GM10847 (cell line): ENCODE measurements around the gene RGS3.

Source experiments
- POLR2A ChIP-seq: IDR thresholded peaks from 2 replicates; pipeline ENCODE4 v1.6.1; 2011; ENCODE audit not compliant: insufficient read length; ENCODE audit errors: extremely low read depth

Gene RGS3

DNA sequence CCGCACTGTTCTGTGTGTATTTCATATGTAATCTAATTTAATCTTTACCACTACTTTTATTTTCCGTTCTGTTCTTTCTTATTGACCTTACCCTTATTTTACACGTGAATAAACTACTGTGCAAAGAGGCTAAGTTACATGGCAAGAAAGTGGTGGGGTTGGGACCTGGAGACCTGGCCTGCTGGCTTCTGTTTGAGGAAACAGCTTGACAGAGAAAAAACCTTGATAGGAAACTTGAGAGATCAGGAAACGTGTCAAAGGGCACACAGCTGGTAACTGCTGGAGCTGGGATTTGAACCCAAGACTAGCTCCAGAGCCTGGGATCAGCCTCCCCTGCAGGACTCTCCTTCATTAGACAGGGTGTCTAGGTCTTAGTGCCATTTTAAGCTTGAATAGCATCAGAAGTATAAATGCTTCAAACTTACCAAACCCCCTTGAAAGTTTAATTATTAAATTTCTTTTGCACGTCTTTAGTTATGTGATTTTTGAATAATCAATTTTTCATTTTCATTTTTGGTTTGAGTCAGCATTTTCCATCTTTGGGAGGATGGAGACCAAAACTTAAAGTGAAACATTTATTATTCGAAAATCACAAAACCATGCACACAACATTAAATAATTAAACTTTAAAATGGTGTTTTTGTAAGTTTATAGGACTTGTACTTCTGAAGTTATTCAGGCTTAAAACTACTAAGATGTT lies 129.5 kb downstream of the RGS3 start:
- no peak for TF ChIP-seq POLR2A

DNA sequence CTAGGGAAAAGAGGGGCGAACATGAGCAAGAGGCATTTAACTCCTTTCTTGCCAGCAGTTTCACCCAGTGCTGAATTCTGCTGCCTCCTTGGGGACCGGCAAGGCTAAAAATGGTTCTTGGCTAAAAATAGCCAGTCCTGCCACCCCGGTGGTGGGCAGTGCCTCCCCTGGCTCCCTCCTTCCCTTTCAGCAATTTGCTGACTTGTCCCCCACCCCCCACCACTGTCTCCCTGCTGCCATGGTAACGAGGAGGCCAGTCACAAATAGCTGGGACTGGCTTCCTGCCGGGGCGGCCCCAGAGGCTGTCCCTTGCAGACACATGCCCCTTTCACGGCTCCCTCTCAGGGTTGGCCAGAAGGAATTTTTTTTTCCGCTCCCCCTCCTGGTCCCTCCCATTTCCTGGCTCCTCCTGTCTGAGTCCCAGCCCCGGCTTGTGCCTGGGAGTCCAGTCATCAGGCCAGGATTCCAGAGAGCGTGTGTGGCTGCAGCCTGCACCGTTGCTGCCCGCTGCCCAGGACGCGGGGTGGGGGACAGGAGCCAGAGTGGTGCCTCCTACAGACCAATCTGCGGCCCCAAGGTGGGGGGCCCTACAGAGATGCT lies 130.3 kb downstream of the RGS3 start:
- no peak for TF ChIP-seq POLR2A

DNA sequence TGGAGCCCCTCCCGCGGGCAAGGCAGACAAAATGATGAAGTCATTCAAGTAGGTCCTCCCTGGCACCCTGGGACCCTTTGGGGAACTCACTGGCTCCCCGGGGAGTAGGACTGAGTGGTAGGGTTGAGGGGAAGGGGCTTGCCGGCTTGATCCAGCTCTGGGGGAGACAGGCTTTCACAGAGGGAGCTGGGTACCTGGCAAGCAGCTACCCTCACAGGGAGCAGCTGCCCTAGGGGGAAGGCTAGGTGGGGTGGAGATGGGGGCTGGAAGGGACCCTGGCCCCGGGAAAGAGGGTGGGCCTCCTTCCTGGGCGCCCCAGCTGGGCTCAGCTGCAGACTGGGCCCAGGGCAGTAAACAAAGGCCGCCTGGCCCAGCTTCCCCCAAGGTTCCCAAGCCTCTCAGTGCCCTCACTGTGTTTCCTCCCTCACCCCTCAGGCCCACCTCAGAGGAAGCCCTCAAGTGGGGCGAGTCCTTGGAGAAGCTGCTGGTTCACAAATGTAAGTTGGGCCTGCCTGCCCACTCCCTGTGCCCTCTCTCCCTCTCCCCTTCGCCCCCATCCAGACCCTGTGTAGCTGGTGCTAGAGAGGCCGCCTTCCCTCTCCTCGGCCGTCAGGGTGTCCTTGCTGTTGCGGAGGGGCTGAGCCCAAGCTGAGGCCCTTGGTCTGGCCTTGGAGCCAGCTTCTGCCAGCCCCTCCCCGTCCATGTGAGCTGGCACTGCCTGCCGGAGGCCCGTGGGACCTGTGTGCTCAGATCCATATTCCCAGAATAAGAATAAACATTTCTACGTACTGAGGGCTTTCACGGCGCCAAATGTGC lies 131.2 kb downstream of the RGS3 start:
- no peak for TF ChIP-seq POLR2A

DNA sequence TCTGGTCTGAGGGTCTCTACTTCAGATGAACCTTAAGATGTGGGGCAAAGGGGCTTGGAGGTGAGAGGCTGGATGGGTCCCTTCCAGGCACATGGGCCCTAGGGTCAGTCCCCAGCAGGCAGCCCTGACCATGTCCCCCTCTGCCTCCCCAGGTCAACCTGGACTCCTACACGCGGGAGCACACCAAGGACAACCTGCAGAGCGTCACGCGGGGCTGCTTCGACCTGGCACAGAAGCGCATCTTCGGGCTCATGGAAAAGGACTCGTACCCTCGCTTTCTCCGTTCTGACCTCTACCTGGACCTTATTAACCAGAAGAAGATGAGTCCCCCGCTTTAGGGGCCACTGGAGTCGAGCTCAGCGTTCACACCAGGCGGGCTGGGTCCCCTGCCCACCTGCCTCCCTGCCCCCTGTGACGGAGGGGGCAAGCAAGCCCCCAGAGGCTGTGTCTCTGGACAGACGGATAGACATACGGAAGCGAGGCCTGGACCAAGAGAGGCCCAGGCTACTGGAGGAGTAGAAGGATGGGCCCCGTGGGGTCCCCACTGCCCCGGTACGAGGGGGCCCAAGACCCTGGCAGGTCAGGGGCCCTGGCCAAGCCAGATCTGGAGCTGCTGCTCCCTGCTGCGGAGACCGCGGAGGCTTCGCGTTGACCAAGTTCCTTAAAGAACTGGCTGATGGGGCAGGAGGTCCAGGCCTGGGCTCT lies 133.2 kb downstream of the RGS3 start:
- no peak for TF ChIP-seq POLR2A

- no peak for TF ChIP-seq POLR2A
Measured at GRCh38 chr9:113597390-113598241, 134.1 kb downstream of the RGS3 start.

GRCh38 chr9:113598451-113598850 lies 134.9 kb downstream of the RGS3 start:
- TF ChIP-seq POLR2A: no peak

- no peak for TF ChIP-seq POLR2A
Measured at GRCh38 chr9:113598883-113599282, 135.4 kb downstream of the RGS3 start.

DNA sequence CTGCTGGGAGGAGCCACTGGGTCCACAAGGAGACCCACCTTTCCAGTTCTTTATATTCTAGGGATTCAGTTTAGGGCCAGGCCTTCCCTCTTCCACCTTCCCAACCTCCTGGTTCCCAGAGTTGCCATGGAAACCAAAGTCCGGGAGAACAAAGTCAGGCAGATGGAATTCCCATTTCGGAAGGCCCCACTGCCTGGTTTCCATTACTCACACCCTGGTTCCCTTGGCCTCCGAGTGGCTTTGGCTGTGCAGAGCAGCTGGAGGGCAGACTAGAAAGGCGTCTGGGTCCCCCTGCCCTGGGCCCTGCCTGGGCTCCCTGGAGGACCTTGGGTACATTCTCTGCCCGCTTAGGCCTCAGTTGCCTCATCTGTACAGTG lies 136.1 kb downstream of the RGS3 start:
- TF ChIP-seq POLR2A: no peak

DNA sequence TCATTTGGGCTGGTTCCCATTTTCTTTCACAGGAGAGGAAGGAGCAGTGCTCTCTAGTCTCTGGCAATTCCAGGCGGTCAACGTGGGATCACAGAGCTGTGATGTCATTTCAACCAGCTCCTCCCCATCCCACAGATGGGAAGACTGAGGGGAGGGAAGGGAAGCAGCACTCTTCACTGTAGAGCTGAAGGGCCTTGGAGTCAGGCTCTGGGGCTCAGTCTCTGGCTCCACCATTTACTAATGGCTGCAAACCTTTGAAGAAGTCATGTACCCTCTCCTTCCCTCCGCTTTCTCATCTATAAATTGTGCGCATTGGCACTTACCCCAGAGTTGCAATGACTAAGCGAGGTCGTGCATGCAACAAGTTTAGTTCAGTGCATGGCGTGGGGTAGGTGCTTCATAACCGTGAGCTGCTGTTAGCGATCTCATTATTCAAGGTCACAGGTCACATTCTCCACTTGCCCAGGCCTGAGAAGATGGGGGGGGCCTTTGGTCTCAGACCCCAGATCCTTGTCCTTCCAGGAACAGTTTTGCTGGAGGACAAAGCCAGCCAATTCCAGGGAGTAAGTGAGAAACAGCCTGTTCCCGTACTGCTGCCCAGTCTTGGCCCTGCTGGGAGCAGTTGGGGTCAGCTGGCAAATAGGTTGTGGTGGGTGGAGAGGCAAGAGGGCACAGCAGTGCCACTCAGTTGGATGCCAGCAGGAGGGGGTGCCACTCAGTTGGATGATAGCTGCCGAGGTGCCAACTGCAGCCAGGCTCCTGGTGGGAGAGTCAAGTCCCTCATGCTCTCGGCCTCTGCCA lies 136.7 kb downstream of the RGS3 start:
- TF ChIP-seq POLR2A: no peak

- no peak for TF ChIP-seq POLR2A
Measured at GRCh38 chr9:113600871-113601614, 137.5 kb downstream of the RGS3 start.

GRCh38 chr9:113601656-113602055 lies 138.1 kb downstream of the RGS3 start:
- TF ChIP-seq POLR2A: no peak

GRCh38 chr9:113602126-113603047 lies 138.9 kb downstream of the RGS3 start:
- TF ChIP-seq POLR2A: no peak
